GM18861 (cell line): ENCODE data around the gene RNU5D-1.
"Not testable (repeated sequence)": the region's sequence is repeated elsewhere in the genome, so short reads cannot be mapped to it uniquely, and the experiment has no call there.

Source experiments
- ATAC-seq: cut with Tn5 transposase; IDR thresholded peaks from one replicate; pipeline ENCODE4 v1.9.1; 2021; ENCODE audit not compliant: unreplicated experiment

The RNU5D-1 gene

GRCh38 chr1:44701141-44701573 lies 29.8 kb downstream of the RNU5D-1 start:
- no peak for ATAC-seq

GRCh38 chr1:44700573-44700972 lies 30.4 kb downstream of the RNU5D-1 start:
- ATAC-seq = no peak

DNA sequence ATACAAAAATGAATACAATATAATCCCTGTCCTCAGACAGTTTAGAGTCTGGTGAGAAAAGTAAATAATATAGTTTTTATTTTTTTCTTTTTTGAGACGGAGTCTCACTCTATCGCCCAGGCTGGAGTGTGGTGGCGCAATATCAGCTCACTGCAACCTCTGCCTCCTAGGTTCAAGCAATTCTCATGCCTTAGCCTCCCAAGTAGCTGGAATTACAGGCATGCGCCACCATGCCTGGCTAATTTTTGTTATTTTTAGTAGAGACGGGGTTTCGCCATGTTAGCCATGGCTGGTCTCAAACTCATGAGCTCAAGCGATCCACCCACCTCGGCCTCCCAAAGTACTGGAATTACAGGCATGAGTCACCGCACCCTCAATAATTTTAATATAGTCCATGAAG lies 31.6 kb downstream of the RNU5D-1 start:
- ATAC-seq = not testable (repeated sequence)

DNA sequence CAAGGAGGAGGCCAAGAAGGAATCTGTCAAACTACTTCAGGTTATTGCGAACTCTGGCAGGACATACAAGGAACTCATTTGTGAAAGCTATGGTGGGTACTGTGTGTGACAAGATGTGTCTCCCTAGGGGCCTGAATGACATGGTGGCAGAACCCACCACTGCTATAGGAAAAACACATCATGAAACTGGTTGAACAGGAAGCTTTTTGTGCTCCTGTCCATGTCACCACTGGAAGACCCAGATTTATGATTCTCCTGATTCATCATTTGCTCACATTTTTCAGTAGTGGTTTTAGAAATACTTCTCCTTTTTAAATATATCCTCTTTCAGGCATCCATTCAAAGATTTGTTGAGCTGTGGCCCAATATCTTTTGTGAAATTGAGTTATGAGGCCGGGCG lies 32.8 kb downstream of the RNU5D-1 start:
- ATAC-seq = no peak

GRCh38 chr1:44696789-44697345 lies 34.1 kb downstream of the RNU5D-1 start:
- no peak for ATAC-seq

- ATAC-seq = no peak
These were observed 34.9 kb downstream of the RNU5D-1 start for GRCh38 chr1:44696101-44696500.

- no peak for ATAC-seq
These were observed 35.3 kb downstream of the RNU5D-1 start for GRCh38 chr1:44695671-44696070.

DNA sequence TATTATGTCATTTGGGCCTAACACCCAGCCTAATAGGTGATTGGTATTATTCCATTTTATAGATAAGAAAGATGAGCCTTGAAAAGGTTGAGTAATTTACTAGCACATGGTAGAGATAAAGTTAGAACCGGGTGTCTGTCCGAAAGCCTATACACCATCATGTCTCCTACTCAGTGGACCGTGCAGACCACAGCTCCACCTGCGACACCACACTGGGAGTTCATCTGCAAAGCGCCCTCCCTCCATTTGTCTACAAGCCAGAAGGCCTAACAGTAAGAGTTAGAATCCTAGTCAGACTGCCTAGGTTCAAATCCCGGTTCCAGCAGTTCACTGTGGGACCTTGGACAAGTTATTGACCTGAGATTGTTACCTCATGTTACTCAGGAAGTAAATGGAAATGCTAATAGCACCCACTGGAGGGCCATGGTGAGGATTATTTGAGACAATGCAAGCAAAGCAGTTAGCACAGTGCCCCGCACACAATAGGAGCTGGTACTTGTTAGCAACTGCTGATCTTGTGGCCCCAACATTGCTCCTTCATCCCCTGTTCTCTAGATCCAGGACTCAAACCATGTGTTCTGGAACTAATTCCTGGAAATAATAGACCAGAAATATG lies 36.0 kb downstream of the RNU5D-1 start:
- ATAC-seq = no peak

- no peak for ATAC-seq
These were observed 37.1 kb downstream of the RNU5D-1 start for GRCh38 chr1:44693900-44694299.

- ATAC-seq = no peak
These were observed 37.8 kb downstream of the RNU5D-1 start for GRCh38 chr1:44693159-44693558.

DNA sequence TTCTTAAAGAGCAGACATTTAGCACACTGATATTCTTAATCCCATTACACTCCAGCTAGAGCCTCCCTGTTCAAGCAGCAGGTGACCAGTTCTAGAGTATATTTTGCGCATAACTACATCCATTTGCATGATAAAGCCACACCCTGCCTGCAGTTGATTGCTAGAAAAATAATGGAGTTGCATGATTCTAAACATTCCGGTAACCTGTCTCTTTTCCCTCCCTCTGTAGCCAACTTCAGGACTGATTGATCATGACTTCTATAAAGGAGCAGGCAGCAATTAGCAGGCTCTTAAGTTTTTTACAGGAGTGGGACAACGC lies 41.6 kb downstream of the RNU5D-1 start:
- no peak for ATAC-seq

DNA sequence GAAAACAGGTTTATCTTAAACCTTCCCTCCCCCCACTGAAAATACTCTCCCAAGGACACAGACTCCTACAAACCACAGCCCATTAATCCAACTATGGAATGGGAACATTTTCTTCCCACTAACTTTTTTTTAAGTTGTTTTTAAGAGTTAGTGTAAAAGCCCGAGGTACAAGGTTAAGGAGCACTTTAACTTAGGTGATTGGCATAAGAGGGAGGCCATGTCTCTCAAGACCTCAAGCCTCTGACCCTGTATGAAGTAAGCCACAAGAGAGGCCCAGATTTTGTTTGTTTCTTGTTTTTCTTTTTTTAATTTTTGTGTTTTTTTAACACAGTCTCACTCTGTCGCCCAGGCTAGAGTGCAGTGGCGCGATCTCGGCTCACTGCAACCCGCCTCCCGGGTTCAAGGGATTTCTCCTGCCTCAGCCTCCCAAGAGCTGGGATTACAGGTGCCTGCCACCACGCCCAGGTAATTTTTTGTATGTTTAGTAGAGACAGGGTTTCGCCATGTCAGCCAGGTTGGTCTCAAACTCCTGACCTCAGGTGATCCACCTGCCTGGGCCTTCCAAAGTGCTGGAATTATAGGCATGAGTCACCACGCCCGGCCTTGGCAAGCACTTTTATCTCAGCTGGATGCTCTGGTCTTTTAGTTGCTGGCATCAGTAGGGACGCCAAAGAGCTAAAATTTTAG lies 42.1 kb downstream of the RNU5D-1 start:
- no peak for ATAC-seq

DNA sequence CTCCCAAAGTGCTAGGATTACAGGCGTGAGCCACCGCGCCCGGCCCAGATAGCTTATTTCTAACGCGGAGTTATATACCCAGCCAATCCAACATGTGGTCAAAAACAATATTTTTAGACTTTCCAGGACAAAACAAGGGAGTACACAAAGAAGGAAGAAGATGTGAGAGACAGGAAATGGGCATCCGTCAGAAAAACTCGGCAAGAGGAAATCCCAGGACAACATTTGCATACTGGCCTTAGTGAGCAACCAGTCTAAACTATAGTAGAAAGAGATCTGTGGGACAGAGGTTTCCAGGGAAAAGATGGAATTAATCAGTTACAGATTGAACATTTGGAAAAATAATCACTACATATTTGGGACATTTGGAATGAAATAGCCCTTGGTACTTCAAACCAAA lies 45.1 kb downstream of the RNU5D-1 start:
- no peak for ATAC-seq

GRCh38 chr1:44685218-44685617 lies 45.8 kb downstream of the RNU5D-1 start:
- no peak for ATAC-seq

- ATAC-seq = peak; percentile 83
These were observed 46.4 kb downstream of the RNU5D-1 start for GRCh38 chr1:44684525-44684924.

- ATAC-seq = no peak
These were observed 48.1 kb downstream of the RNU5D-1 start for GRCh38 chr1:44682883-44683265.

GRCh38 chr1:44681905-44682882 lies 48.8 kb downstream of the RNU5D-1 start:
- no peak for ATAC-seq
